ENCODE measurements around the gene RIC8B.

The RIC8B gene

GRCh38 chr12:106831699-106832098 lies 57.2 kb downstream of the RIC8B start:
- Histone ChIP-seq H3K4me3 (ENCODE audit: low read length) (no peak overlapping the region), H3F3A (ENCODE audit: control insufficient read depth, insufficient read depth) (no peaks in the 10 kb centered on the region), H3K36me3 (ENCODE audit: control insufficient read depth, low read length) (no peaks in the 10 kb centered on the region), H3K27ac (ENCODE audit: low read depth, low read length) (no peak overlapping the region), H3K4me1 (ENCODE audit: control insufficient read depth, low read length) (no peaks in the 10 kb centered on the region), H3K4me2 (ENCODE audit: low read length) (no peak overlapping the region), H3K27me3 (ENCODE audit: control insufficient read depth, low read length) (no peaks in the 10 kb centered on the region), H3K9me2 (replicated peaks; ENCODE audit: control insufficient read depth, low read length) (no peaks in the 10 kb centered on the region), H3K9me3 (ENCODE audit: control insufficient read depth, insufficient read depth, low read length) (no peaks in the 10 kb centered on the region), H3K79me2 (ENCODE audit: control insufficient read depth, low read length) (no peaks in the 10 kb centered on the region), H4K20me1 (ENCODE audit: control insufficient read depth, insufficient read depth, low read depth, low read length) (no peaks in the 10 kb centered on the region)
- no peak for TF ChIP-seq EZH2phosphoT487 (IDR thresholded peaks at IDR 0.05; ENCODE audit: borderline replicate concordance, low read length)
- no peak for TF ChIP-seq CTCF (IDR thresholded peaks at IDR 0.05; ENCODE audit: low read depth, low read length, poor library complexity, severe bottlenecking)

GRCh38 chr12:106837782-106838181 lies 63.3 kb downstream of the RIC8B start:
- no peaks in the 10 kb centered on the region for H3F3A ChIP-seq (ENCODE audit: control insufficient read depth, insufficient read depth)
- no peak overlapping the region for H3K4me3 ChIP-seq (ENCODE audit: low read length)
- H3K79me2 ChIP-seq (ENCODE audit: control insufficient read depth, low read length) = no peaks in the 10 kb centered on the region
- no peak overlapping the region for H3K27ac ChIP-seq (ENCODE audit: low read depth, low read length)
- peaks cover 12% of the 10 kb centered on the region for H3K4me1 ChIP-seq (ENCODE audit: control insufficient read depth, low read length)
- H3K9me2 ChIP-seq (replicated peaks; ENCODE audit: control insufficient read depth, low read length) = no peaks in the 10 kb centered on the region
- no peaks in the 10 kb centered on the region for H4K20me1 ChIP-seq (ENCODE audit: control insufficient read depth, insufficient read depth, low read depth, low read length)
- H3K9me3 ChIP-seq (ENCODE audit: control insufficient read depth, insufficient read depth, low read length) = no peaks in the 10 kb centered on the region
- TF ChIP-seq CTCF (IDR thresholded peaks at IDR 0.05; ENCODE audit: low read depth, low read length, poor library complexity, severe bottlenecking) = no peak
- TF ChIP-seq EZH2phosphoT487 (IDR thresholded peaks at IDR 0.05; ENCODE audit: borderline replicate concordance, low read length) = no peak
- H3K4me2 ChIP-seq (ENCODE audit: low read length) = no peak overlapping the region
- H3K27me3 ChIP-seq (ENCODE audit: control insufficient read depth, low read length) = no peaks in the 10 kb centered on the region
- H3K36me3 ChIP-seq (ENCODE audit: control insufficient read depth, low read length) = no peaks in the 10 kb centered on the region

GRCh38 chr12:106839333-106839732 lies 64.9 kb downstream of the RIC8B start:
- Histone ChIP-seq H3K27me3 (ENCODE audit: control insufficient read depth, low read length) (no peaks in the 10 kb centered on the region), H3K9me2 (replicated peaks; ENCODE audit: control insufficient read depth, low read length) (no peaks in the 10 kb centered on the region), H3K27ac (ENCODE audit: low read depth, low read length) (no peak overlapping the region), H3K4me2 (ENCODE audit: low read length) (no peak overlapping the region), H3K4me1 (ENCODE audit: control insufficient read depth, low read length) (peaks cover 12% of the 10 kb centered on the region), H4K20me1 (ENCODE audit: control insufficient read depth, insufficient read depth, low read depth, low read length) (no peaks in the 10 kb centered on the region), H3F3A (ENCODE audit: control insufficient read depth, insufficient read depth) (no peaks in the 10 kb centered on the region), H3K79me2 (ENCODE audit: control insufficient read depth, low read length) (no peaks in the 10 kb centered on the region), H3K4me3 (ENCODE audit: low read length) (no peak overlapping the region), H3K36me3 (ENCODE audit: control insufficient read depth, low read length) (no peaks in the 10 kb centered on the region), H3K9me3 (ENCODE audit: control insufficient read depth, insufficient read depth, low read length) (no peaks in the 10 kb centered on the region)
- TF ChIP-seq EZH2phosphoT487 (IDR thresholded peaks at IDR 0.05; ENCODE audit: borderline replicate concordance, low read length) (no peak), CTCF (IDR thresholded peaks at IDR 0.05; ENCODE audit: low read depth, low read length, poor library complexity, severe bottlenecking) (no peak)

- Histone ChIP-seq H3K4me2 (ENCODE audit: low read length) (no peak overlapping the region), H3K9me3 (ENCODE audit: control insufficient read depth, insufficient read depth, low read length) (no peaks in the 10 kb centered on the region), H4K20me1 (ENCODE audit: control insufficient read depth, insufficient read depth, low read depth, low read length) (no peaks in the 10 kb centered on the region), H3K27me3 (ENCODE audit: control insufficient read depth, low read length) (no peaks in the 10 kb centered on the region), H3K9me2 (replicated peaks; ENCODE audit: control insufficient read depth, low read length) (no peaks in the 10 kb centered on the region), H3K4me1 (ENCODE audit: control insufficient read depth, low read length) (peaks cover 12% of the 10 kb centered on the region), H3K4me3 (ENCODE audit: low read length) (no peak overlapping the region), H3F3A (ENCODE audit: control insufficient read depth, insufficient read depth) (no peaks in the 10 kb centered on the region), H3K27ac (ENCODE audit: low read depth, low read length) (no peak overlapping the region), H3K36me3 (ENCODE audit: control insufficient read depth, low read length) (no peaks in the 10 kb centered on the region), H3K79me2 (ENCODE audit: control insufficient read depth, low read length) (no peaks in the 10 kb centered on the region)
- no peak for TF ChIP-seq EZH2phosphoT487 (IDR thresholded peaks at IDR 0.05; ENCODE audit: borderline replicate concordance, low read length)
- no peak for TF ChIP-seq CTCF (IDR thresholded peaks at IDR 0.05; ENCODE audit: low read depth, low read length, poor library complexity, severe bottlenecking)
These were observed 65.8 kb downstream of the RIC8B start for GRCh38 chr12:106840243-106840642.
